SIG-M5 (cell line): ENCODE data around the gene KARS1.
A peak's percentile ranks its signal among the peaks of the same experiment; 100 is the strongest.
"Not testable (repeated sequence)": the region's sequence is repeated elsewhere in the genome, so short reads cannot be mapped to it uniquely, and the experiment has no call there.

Experiments used
- DNase-seq: peaks from one replicate; lab custom pipeline; 2025; lab: John Stamatoyannopoulos, UW

KARS1 gene

GRCh38 chr16:75624921-75625334 is 22.5 kb downstream of the KARS1 start:
- DNase-seq: no peak

- DNase-seq: peak; percentile 68
Measured at GRCh38 chr16:75622761-75623605, 24.5 kb downstream of the KARS1 start, which contains the start of gene ADAT1. Gene ADAT1, minus strand, starts transcription at chr16:75623281. Its CDS starts 2,482 bp downstream, at chr16:75620799.

GRCh38 chr16:75621170-75621477 is 26.3 kb downstream of the KARS1 start:
- no peak for DNase-seq

DNA sequence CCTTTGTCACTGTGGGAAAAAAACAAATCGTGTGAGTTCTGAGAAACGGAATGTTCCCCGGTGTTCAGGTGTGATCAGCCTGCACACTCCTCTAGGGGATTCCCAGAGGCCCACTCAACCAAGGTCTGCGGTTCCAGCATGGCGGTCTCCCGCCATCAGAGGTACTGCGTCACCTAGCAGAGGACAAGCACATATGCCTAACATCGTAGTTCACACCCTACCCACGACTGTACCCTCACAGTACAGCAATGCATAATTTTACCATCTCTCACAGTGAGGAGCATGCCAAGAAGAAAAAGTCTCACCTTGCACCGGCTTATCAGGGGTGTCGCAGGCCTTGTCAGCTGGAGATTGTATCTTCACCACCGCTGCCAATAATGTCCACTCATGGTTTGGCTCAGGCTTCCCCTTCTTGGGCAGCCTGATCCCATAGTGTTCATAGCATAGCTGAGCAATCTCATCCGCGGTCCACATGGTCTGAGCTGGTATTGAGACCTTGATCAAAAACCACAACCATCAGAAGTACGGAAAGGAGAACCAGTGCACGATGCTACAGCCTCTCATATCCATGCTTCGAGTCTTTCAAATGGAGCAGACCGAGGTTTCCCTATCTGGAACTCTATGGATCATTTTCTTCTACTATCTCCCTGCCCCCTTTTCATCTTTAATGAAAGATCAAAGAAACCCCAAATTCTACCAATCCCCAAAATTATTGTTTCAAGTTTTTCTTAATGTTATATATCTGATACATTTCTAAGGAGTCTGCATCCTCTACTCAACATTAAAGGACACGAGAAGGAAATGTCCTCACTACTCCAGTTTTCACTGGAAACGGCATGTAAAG is 26.9 kb downstream of the KARS1 start:
- DNase-seq: no peak

DNA sequence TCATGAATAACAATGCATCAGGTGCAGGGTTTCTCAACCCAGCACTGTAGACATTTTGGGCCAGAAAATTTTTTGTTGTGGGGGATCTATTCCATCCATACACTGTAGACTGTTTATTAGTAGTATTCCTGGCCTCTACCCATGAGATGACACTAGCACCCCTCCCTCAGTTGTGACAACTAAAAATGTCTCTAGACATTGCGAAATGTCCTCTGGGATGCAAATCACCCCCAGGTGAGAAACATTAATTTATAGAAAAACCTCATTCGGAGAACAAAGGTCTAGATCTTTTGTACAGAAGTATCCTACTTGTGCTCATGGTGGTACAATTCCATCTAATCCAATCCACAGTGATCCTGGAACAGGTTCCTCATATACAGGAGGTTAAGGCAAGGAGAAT is 28.7 kb downstream of the KARS1 start:
- DNase-seq: no peak

DNA sequence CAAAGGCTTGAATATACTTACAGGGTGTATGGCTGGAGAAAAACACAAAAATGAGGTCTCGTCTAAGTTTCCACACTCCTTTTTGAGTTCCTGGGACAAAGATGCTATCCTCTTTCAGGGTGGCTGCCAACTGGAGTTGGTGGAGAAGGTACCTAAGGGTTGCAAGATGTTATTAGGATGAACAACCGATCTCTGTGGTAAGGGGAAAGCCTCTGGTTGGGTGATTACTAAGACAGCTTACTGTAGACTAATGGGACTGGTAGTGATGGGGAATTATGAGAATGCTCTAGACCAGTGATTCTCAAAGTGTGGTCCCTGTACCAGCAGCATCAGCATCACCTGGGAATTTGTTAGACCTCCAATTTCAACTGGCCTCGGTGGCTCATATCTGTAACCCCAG is 30.3 kb downstream of the KARS1 start:
- DNase-seq: no peak

GRCh38 chr16:75616521-75617010 is 30.9 kb downstream of the KARS1 start:
- DNase-seq: no peak

GRCh38 chr16:75615619-75616018 is 31.8 kb downstream of the KARS1 start:
- no peak for DNase-seq

- no peak for DNase-seq
Measured at GRCh38 chr16:75614066-75614897, 33.2 kb downstream of the KARS1 start.

DNA sequence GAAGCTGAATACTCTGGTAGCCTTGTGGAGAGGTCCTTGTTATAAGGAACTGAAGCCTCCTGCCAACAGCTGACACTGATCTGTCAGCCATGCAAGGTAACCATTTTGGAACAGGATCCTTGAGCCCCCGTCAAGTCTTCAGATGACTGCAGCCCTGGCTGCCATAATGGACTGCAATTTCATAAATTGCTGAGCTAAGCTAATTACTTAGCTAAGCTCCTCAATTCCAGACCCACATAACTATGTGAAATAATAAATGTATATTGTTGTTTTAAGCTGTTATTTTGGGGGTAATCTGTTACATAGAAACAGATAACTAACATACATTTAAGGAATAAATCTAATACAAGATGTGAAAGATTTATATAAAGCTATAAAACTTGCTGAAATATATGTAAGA is 41.0 kb downstream of the KARS1 start:
- no peak for DNase-seq

- no peak for DNase-seq
Measured at GRCh38 chr16:75603241-75603640, 44.2 kb downstream of the KARS1 start.

GRCh38 chr16:75599452-75600277 is 47.8 kb downstream of the KARS1 start:
- DNase-seq: no peak

DNA sequence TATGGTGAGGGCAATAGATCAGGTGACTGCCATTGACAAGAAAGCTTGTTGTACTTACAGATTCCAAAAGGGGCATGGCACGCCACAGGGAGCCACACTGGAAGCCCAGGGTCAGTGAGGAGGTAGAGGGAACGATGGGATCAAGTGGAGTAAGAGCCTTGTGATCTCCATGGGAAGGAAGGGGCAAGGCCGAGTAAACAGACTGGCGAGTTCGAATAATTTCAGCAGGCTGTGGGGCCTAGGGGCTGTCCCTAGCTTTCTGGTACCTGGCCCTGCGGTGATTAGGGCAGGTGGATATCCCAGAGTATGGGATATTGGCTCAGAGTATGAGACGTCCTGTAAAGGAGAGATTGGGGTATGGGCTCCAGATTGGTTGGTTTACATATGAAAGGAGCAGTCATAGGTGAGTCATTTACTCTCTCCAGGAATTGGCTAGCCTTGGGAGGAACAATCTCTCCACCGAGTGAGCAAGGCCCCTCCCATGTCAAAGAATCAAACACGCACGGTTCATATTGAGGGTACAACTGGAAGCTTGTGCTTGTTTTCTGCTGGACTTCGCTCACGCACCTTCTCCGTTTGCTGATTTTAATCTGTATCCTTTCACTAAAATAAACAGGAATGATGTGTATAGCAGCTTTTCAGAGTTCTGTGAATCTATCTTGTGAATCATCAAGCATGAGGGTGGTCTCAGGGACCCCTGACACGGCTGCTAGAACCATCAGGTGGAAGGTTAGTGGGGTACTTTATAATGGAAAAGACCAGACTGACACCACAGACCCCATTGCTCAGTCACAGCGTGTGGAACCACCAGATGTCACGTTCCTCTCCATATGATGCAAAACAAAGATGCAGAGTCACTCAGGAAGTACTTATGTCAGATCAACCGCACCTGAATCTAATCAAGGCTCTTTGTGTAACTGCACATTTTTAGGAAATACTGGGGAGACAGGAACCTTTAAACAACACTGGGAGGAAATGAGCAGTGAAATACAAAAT is 53.3 kb downstream of the KARS1 start:
- DNase-seq: no peak

- no peak for DNase-seq
Measured at GRCh38 chr16:75593308-75593707, 54.2 kb downstream of the KARS1 start.

DNA sequence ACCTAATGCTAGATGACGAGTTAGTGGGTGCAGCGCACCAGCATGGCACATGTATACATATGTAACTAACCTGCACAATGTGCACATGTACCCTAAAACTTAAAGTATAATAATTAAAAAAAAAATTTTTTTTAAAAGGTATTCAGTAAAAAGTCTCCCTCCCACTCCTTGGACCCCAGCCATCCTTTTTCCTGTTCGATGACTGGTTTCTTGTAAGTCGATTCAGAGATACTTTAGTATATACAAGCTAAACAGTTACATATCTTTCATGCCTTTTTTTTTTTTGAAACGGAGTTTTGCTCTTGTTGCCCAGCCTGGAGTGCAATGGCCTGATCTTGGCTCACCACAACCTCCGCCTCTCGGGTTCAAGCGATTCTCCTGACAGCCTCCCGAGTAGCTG is 55.5 kb downstream of the KARS1 start:
- not testable (repeated sequence) for DNase-seq

DNA sequence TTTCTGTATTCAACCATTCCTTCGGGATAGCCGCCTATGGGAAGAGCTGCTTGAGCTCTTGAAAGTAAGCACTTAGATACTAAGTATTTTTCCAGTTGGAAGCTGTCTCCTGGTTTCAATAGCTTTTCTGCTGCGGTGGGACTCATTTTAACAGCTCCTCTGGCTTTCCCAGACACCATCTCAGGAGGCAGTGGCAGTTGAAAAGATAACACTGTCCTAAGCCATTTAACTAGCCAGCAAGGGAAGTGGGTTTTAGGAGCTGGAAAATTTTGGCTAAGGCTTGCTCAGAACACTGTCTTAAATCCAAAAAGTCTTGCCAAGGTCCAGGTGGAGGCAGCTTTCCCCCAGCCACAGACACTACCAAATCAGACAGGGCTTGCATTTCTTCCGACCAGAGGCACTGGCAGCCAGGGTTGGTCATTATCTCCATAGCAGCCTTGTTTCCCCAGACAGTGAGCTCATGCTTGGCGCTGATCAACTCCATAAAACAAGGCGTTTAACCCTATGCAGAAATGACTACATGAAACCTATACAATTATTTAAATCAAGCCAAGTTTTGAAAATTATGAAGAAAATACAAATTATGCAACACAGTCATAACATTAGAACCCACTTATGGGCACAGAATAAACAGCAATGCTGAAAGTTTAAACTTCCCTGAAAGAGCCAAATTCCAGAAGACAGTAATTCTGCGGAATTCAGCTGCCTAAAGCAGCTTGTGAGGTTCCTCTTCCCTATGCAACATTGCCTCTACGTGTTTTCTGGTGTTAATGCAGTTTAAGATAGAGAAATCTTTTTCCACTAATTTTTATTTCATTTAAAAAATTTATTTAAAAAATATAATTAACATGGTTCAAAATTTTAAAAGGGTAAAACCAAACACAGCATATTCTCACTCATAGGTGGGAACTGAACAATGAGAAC is 56.3 kb downstream of the KARS1 start:
- DNase-seq: no peak

GRCh38 chr16:75589306-75589705 is 58.2 kb downstream of the KARS1 start:
- no peak for DNase-seq

DNA sequence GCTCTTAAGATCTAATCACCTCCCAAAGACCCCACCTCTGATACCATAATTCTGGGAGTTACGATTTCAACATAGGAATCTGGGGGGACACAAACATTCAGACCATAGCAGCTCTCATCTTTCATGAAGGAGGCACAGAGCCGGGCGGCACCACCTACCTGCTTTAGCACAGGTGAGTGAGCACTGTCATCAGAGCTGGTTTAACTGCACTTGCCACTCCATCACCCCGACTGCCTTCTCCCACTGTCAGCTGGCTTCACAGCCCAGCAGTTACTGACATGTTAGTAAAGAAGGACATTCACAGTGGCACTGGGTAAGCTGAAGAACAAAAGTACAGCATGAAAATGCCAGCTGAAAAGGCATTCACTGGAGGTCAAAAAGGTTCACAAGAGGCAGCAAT is 58.7 kb downstream of the KARS1 start:
- DNase-seq: no peak

- DNase-seq: no peak
Measured at GRCh38 chr16:75584108-75584507, 63.4 kb downstream of the KARS1 start.
